Measurements from ENCODE around the gene APMAP.

The APMAP gene

DNA sequence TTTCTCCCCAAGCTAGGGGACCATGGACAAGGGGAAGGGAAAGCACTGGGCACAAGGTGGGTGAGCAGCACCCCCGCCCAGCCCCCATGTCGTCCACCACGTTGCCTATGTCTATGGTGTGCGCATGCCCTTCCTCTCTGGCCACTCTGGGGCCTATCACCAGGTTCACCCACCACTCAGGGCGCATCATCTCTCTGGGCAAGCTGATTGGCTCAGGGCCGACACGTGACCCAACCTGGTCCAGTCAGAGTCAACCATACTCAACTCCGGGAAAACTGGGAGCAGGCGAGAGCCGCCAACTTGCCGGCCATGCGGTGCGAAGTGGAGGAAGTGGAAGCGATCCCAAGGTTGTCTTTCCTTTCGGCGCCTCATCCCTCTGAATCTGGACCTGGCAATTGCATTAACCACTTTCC lies 39.5 kb upstream of the APMAP start:
- TF ChIP-seq, protein P1, sequence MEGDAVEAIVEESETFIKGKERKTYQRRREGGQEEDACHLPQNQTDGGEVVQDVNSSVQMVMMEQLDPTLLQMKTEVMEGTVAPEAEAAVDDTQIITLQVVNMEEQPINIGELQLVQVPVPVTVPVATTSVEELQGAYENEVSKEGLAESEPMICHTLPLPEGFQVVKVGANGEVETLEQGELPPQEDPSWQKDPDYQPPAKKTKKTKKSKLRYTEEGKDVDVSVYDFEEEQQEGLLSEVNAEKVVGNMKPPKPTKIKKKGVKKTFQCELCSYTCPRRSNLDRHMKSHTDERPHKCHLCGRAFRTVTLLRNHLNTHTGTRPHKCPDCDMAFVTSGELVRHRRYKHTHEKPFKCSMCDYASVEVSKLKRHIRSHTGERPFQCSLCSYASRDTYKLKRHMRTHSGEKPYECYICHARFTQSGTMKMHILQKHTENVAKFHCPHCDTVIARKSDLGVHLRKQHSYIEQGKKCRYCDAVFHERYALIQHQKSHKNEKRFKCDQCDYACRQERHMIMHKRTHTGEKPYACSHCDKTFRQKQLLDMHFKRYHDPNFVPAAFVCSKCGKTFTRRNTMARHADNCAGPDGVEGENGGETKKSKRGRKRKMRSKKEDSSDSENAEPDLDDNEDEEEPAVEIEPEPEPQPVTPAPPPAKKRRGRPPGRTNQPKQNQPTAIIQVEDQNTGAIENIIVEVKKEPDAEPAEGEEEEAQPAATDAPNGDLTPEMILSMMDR (IDR thresholded peaks at IDR 0.05; ENCODE audit: extremely low read depth, insufficient read depth, missing control alignments) = no peak
- in situ Hi-C loops (cut with MboI; ENCODE audit: low pct_unique_long_range_greater_than_20kb, low sequenced_read_pairs, unreplicated experiment) = no loop called here
- DNase-seq (ENCODE audit: low spot score) = no peak

DNA sequence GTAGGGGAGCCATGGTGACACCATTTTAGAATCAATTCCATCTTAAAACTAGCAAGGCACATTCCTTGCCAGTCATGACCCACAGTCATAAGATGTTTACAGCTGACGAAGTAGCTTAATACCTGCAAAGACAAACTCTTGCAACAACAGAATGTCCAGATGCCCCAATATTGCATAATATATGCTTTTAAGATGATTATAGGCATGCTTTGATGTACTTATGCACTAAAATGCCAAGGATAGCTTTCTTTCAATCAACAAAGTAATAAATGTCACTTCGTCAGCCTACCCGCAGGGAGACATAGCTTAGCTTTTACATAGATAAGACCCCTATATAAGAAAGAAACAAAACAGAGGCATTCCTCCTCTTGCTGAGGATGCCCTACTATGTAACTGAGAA lies 38.7 kb upstream of the APMAP start:
- in situ Hi-C loops (cut with MboI; ENCODE audit: low pct_unique_long_range_greater_than_20kb, low sequenced_read_pairs, unreplicated experiment) = no loop called here
- TF ChIP-seq, protein P1 (IDR thresholded peaks at IDR 0.05; ENCODE audit: extremely low read depth, insufficient read depth, missing control alignments) = no peak
- DNase-seq (ENCODE audit: low spot score) = no peak

DNA sequence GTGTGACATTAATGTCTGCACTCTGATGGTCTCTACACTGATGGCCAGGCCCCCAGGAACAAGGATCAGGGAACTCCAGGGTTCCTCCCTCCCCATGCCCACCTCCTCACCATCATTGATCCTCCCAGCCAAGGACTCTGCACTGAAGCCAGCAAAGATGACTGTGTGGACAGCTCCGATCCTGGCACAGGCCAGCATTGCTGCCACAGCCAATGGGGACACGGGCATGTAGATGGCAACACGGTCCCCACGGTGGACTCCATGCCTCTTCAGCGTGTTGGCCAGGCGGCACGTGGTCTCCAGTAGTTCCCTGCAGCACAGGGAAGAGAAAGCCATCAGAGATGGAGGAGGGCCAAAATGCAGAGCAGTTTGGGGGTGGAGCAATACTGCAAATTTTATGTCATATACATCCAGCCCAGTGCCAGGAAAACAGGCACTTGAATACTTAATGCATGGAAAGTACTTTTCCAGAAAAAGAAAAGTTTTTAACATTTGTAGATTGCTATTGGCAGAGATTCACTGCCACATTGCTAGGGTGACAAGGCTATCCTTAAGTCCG lies 38.2 kb upstream of the APMAP start:
- in situ Hi-C loops (cut with MboI; ENCODE audit: low pct_unique_long_range_greater_than_20kb, low sequenced_read_pairs, unreplicated experiment) = no loop called here
- no peak for DNase-seq (ENCODE audit: low spot score)
- TF ChIP-seq, protein P1 (IDR thresholded peaks at IDR 0.05; ENCODE audit: extremely low read depth, insufficient read depth, missing control alignments) = no peak

DNA sequence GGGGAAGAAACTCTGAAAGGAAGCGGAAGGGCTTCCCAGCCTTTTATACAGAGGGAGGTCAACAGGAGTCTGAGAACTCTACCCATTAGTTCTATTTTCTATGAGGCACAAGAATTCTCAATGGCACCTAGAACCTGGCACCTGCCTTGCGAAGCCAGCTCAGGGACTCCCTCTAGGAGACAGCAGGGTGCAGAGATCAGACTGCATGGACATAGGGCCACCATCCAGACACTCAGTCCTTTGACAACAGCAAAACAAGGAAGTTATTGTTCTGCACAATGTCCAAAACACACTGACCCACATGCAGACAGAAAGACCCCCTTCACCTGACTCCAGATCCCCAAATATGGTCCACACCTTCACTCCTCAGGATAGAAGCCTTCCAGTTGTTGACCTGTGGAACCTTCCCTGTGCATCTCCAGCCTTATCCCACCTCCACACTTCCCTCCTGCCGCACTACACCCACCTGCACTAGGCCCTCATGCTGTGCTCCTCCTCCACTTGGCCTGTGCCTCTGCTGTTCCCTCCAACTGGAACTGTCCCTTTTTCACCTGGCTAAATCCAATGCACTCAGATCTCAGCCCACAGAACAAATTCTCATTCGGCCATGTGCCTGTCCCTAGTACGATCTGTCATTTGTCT lies 37.6 kb upstream of the APMAP start:
- TF ChIP-seq, protein P1 (IDR thresholded peaks at IDR 0.05; ENCODE audit: extremely low read depth, insufficient read depth, missing control alignments) = no peak
- DNase-seq (ENCODE audit: low spot score) = no peak
- in situ Hi-C loops (cut with MboI; ENCODE audit: low pct_unique_long_range_greater_than_20kb, low sequenced_read_pairs, unreplicated experiment) = no loop called here

DNA sequence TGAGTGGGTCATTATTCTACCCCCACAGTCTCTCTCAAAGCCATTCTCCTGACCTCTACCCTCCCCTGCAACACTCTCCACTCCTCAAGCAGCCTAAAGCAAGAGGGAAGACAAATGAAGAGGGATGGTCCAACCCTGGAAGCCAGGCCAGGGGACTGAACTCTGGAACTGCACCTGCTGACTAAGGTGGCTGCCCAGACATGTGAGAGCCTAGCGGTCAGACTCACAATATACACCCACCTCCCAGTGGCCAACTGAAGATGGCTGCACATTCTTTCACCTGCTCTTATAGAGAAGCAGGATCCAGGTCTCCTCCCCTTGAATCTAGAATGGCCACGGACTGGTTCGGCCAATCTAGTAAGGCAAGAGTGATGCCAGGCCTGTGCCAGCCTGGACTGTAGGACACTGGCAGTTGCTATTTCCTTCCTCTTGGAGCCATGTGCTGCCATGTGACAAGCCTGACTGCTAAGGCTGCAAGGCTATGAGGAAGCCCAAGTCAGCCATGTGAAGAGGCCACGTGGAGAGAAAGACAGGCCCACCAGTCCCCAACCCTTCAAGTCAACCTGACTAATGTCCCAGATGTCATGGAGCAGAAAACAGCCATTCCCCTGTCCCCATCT lies 33.5 kb upstream of the APMAP start:
- TF ChIP-seq, protein P1 (IDR thresholded peaks at IDR 0.05; ENCODE audit: extremely low read depth, insufficient read depth, missing control alignments) = no peak
- no peak for DNase-seq (ENCODE audit: low spot score)
- in situ Hi-C loops (cut with MboI; ENCODE audit: low pct_unique_long_range_greater_than_20kb, low sequenced_read_pairs, unreplicated experiment) = no loop called here

DNA sequence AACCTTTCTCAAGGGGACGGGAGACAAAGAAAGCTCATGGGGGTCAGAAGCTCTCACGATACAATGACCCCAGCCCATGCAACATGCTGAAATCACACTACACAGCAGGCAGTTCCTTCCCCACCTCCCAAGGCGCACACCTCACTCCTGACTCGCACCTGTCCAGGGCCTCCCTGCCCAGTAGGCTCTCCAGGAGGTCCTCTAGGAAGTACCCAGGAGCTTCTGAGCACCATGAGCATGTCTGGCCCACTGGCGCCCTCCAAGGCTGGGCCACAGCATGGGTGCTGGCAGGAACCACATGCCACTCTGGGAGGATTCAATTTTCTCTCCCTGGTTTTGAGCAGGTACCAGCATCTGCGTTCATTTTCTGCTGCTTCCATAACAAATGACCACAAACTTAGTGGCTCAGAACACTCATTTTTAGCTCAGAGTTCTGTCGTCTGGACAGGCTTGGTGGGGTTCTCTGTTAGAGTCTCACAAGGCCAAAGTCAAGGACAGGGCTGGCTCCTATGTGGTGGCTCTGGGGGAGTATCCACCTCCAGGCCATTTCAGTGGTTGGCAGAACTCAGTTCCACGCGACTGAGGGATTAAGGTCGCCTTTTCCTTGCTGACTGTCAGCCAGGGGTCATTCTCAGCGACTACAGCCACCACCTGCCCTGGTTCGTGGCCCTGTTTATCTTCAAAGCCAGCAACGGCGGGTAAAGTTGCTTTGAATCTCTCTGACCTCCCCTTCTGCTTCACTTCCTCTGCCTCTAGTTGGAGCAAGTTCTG lies 32.7 kb upstream of the APMAP start:
- TF ChIP-seq, protein P1 (IDR thresholded peaks at IDR 0.05; ENCODE audit: extremely low read depth, insufficient read depth, missing control alignments) = no peak
- DNase-seq (ENCODE audit: low spot score) = no peak
- in situ Hi-C loops (cut with MboI; ENCODE audit: low pct_unique_long_range_greater_than_20kb, low sequenced_read_pairs, unreplicated experiment) = no loop called here
